Spleen (tissue), 7 donors: ENCODE results near the gene TMEM179.

Experiments used
- CTCF ChIP-seq, 11 experiments: fragments of 200-600 bp in 7 of 11; fragments of 450-650 bp in 4 of 11; sonication (generic) in 4 of 11; IDR thresholded peaks in 8 of 11; conservative IDR thresholded peaks in 3 of 11; 1 replicate in 7 of 11; 2 replicates in 4 of 11; pipeline versions ENCODE4 v1.4.0 to v1.8.0; 2016 to 2021; ENCODE audit warnings: antibody characterized with exemption in 11 of 11, inconsistent platforms in 4 of 11, mild to moderate bottlenecking in 1 of 11
- POLR2A ChIP-seq, 3 donors: fragments of 450-650 bp; IDR thresholded peaks; one replicate each; pipeline ENCODE4 v1.5.1; 2017; ENCODE audit warnings: antibody characterized with exemption in 3 of 3, mild to moderate bottlenecking in 1 of 3
- POLR2AphosphoS5 ChIP-seq, 3 donors: sonication (generic); formaldehyde crosslinking; IDR thresholded peaks; one replicate each; pipeline ENCODE4 v1.5.1; 2017; ENCODE audit warnings: antibody characterized with exemption in 3 of 3
- donor health status: DM: no; HTN: no; CAD: no; lungs with moderate emphysema.
- donor health status: DM: no; HTN: no; CAD: no.
- donor health status: DM: no; HTN: no; CAD: no.

DNA sequence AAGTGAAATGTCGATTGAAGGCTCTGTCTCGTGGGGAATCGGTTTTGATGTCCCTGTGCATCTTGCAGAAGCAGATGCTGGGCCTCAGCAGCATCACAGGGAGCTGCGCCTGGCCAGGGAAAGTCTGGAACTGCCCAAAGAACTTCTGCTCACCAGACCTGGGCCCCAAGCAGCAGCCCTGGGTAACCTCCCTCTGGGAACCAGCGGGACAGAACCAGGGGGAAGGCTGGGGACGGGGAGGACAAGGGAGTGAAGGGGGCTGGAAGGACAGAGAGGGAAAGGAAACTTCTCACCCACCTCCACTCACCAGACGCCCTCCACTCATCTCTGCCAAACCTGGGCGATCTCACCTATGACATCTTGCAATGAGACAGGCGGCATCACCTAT lies 51.8 kb downstream of the TMEM179 start:
- TF ChIP-seq POLR2A (IDR thresholded peaks at IDR 0.05) (no peak), CTCF (IDR thresholded peaks at IDR 0.05 in 8 of 11, conservative IDR thresholded peaks at IDR 0.05 in 3 of 11) (no peak), POLR2AphosphoS5 (IDR thresholded peaks at IDR 0.05) (no peak)
